RWPE1 (cell line): ENCODE results near the gene GSAP.

Source experiments
- CTCF ChIA-PET: fragments of 350-600 bp; sonication (Branson Sonifier 250); formaldehyde crosslinking; extraction: SDS; loops from one replicate; lab custom pipeline; 2021; lab: Yijun Ruan, JAX
- POLR2A ChIA-PET: fragments of 400-600 bp; formaldehyde crosslinking; extraction: SDS; loops from one replicate; lab custom pipeline; 2020; ENCODE audit warnings: antibody characterized with exemption; ENCODE audit not compliant: low non-redundant PET; lab: Yijun Ruan, JAX
- DNase-seq: peaks from one replicate; pipeline ENCODE4 v3.0.0; 2012; ENCODE audit warnings: low spot score
- H3K27ac ChIP-seq: fragments of 450-650 bp; 2 replicates; pipeline ENCODE4 v1.5.1; 2017
- TF ChIP-seq, protein P1 (sequence below): fragments of 450-650 bp; conservative IDR thresholded peaks from 2 replicates; pipeline ENCODE4 v1.5.1; 2017; ENCODE audit warnings: low read depth, mild to moderate bottlenecking

Gene GSAP

DNA sequence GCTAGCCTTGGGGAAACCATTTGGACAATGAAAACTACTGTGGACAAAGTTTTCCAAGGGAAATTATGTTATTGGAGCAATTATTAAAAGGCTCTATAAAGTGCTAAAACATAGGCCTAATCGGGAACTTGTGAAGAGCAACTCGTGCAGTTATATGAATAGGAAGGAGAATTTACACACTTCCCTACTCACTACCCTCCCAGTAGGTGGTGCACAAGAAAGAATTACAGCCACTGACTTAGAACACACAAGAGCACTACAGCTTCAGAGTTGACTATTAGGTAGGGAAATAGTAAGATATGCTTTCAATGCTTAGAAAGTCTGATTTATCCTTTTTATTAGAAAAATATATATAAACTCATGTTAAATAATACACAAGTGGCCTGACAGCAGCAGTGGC lies 47.2 kb downstream of the GSAP start:
- TF ChIP-seq, protein P1, sequence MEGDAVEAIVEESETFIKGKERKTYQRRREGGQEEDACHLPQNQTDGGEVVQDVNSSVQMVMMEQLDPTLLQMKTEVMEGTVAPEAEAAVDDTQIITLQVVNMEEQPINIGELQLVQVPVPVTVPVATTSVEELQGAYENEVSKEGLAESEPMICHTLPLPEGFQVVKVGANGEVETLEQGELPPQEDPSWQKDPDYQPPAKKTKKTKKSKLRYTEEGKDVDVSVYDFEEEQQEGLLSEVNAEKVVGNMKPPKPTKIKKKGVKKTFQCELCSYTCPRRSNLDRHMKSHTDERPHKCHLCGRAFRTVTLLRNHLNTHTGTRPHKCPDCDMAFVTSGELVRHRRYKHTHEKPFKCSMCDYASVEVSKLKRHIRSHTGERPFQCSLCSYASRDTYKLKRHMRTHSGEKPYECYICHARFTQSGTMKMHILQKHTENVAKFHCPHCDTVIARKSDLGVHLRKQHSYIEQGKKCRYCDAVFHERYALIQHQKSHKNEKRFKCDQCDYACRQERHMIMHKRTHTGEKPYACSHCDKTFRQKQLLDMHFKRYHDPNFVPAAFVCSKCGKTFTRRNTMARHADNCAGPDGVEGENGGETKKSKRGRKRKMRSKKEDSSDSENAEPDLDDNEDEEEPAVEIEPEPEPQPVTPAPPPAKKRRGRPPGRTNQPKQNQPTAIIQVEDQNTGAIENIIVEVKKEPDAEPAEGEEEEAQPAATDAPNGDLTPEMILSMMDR, result no peak
- CTCF ChIA-PET, result interaction anchor here (0.5 kb wide), 1 partner anchor 558 kb away, joined by 3 read pairs; no protein-coding TSS in a partner anchor
- no peak for DNase-seq
- H3K27ac ChIP-seq, result no peak overlapping the region
- POLR2A ChIA-PET, result no interaction called here

DNA sequence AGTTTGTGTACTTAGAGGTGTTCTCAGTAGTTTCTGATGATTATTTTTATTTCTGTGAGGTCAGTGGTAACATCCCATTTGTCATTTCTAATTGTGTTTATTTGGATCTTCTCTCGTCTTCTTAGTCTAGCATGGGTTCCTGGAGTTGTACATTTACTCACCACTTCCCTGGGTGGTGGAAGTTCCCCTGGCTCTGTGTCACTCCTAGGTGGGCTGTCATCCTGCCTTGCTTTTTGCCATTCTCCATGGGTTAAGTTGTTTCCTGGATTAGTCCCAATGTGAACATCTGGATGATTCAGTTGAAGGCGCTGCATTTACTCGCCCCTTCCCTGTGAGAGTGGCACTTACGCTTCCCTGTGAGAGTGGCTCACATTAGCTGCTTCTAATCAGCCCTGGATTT lies 48.2 kb downstream of the GSAP start:
- CTCF ChIA-PET, result no interaction called here
- POLR2A ChIA-PET, result no interaction called here
- TF ChIP-seq, protein P1, result no peak
- no peak overlapping the region for H3K27ac ChIP-seq
- no peak for DNase-seq

DNA sequence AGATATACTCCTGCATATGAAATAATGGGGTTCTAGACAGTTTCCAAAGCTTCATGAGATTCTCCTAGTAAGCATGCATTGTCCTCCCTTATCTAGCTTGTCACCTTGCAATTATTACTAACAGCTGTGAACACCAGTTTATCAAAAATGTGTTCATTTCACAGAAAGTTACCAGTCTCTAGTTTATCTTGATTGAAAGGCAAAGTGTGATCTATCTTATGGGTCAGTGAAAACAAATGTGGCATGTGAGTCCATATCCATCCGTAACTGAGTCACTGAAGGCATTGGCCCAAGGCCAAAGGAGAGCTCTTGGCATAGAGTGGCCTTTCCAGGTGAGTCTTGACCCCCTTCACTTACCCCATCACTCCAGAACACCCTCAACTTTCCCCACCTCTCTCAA lies 53.2 kb downstream of the GSAP start:
- ChIA-PET POLR2A (no interaction called here), CTCF (interaction anchor here (0.6 kb wide), 1 partner anchor 116 kb away, joined by 3 read pairs; no protein-coding TSS in a partner anchor)
- no peak for DNase-seq
- TF ChIP-seq, protein P1, result no peak
- no peak overlapping the region for H3K27ac ChIP-seq

DNA sequence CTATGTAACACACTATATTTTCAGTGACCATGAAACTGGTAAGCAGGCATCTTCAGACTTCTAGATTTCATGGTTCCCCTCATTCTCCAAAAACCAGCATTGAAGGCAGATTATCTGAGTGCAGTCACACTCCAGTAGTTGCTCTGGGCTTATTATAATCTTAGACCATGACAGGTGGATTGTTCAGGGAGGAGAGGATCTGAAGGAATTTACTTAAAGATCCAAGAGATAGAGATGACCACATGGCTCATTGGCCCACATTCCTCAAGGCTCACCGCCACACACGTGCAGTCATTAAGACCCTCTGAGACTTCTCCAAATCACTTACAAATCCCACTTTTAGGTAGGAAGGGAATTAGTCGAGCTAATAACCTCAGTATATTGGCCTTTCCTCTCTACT lies 55.2 kb downstream of the GSAP start:
- ChIA-PET CTCF (no interaction called here), POLR2A (no interaction called here)
- no peak overlapping the region for H3K27ac ChIP-seq
- DNase-seq, result no peak
- TF ChIP-seq, protein P1, result no peak

DNA sequence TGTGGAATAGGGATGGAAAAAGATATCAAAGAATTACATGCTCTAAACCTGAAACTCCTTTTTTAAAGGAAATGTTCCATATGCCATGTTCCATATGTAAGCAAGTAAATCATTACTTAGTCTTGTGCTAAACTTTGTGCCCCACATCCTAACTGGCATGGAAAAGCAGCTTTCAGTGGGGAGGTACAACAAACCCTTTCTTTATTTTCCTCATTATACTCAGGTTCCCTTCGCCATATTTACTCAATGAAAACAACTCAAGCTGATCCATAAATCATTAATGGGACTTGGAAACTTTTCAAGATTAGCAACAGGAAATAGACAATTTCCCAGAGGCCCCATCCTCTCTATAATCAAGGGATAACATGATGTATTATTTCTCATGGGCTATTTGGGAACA lies 56.0 kb downstream of the GSAP start:
- CTCF ChIA-PET, result no interaction called here
- H3K27ac ChIP-seq, result no peak overlapping the region
- TF ChIP-seq, protein P1, result no peak
- POLR2A ChIA-PET, result no interaction called here
- no peak for DNase-seq

DNA sequence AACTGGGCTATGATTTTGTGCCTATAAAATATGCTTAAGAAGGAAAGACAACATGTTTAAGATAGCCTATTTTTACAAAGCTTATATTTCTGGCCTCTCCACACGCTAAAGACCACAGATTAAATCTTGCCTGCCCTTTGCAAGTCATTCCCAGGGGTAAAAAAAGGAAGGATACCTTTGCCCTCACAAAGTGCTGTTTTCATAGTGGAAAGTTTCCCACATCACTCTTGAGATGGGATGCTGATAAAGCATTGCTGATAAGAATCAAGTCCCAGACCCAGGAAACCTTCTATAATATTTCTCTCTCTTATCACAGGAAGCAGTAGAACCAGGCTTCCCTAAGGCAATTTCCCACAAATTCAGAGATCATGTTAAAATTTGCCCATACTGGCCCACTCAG lies 56.5 kb downstream of the GSAP start:
- ChIA-PET CTCF (no interaction called here), POLR2A (no interaction called here)
- TF ChIP-seq, protein P1, result no peak
- no peak overlapping the region for H3K27ac ChIP-seq
- DNase-seq, result no peak
